ENCODE measurements around the gene LRRC59.

LRRC59 gene

GRCh38 chr17:50349243-50349600, 48.1 kb downstream of the LRRC59 start:
- TF ChIP-seq POU6F1 (CRISPR knock-in tag; IDR thresholded peaks at IDR 0.05; ENCODE audit: borderline replicate concordance, low read depth) (no peak), ZFP3 (CRISPR knock-in tag; IDR thresholded peaks at IDR 0.05) (no peak), ZNF8 (CRISPR knock-in tag; IDR thresholded peaks at IDR 0.05) (no peak), ZNF565 (CRISPR knock-in tag; conservative IDR thresholded peaks at IDR 0.05; ENCODE audit: low read depth) (no peak), CSDC2 (CRISPR knock-in tag; IDR thresholded peaks at IDR 0.05) (no peak), TSHZ2 (CRISPR knock-in tag; IDR thresholded peaks at IDR 0.05) (no peak), TCF4 (CRISPR knock-in tag; IDR thresholded peaks at IDR 0.05; ENCODE audit: borderline replicate concordance) (no peak), RARB (CRISPR knock-in tag; IDR thresholded peaks at IDR 0.05) (no peak), ZNF70 (CRISPR knock-in tag; IDR thresholded peaks at IDR 0.05) (no peak), BACH2 (CRISPR knock-in tag; IDR thresholded peaks at IDR 0.05; ENCODE audit: borderline replicate concordance) (no peak), ZC3H10 (CRISPR knock-in tag; IDR thresholded peaks at IDR 0.05) (no peak), PATZ1 (CRISPR knock-in tag; IDR thresholded peaks at IDR 0.05; ENCODE audit: borderline replicate concordance) (no peak), CSRNP3 (CRISPR knock-in tag; IDR thresholded peaks at IDR 0.05) (no peak), ESRRG (CRISPR knock-in tag; IDR thresholded peaks at IDR 0.05) (no peak), CREB5 (CRISPR knock-in tag; IDR thresholded peaks at IDR 0.05; ENCODE audit: low read depth) (no peak), OSR1 (CRISPR knock-in tag; IDR thresholded peaks at IDR 0.05) (no peak), TOX (CRISPR knock-in tag; IDR thresholded peaks at IDR 0.05; ENCODE audit: borderline replicate concordance) (no peak), ARNTL (CRISPR knock-in tag; IDR thresholded peaks at IDR 0.05; ENCODE audit: borderline replicate concordance, low read depth) (no peak)
- no peak for ATAC-seq

- TF ChIP-seq GLIS3 (CRISPR knock-in tag; IDR thresholded peaks at IDR 0.05) = no peak
- no peak for TF ChIP-seq ZNF8 (CRISPR knock-in tag; IDR thresholded peaks at IDR 0.05)
- no peak for TF ChIP-seq CREB5 (CRISPR knock-in tag; IDR thresholded peaks at IDR 0.05; ENCODE audit: low read depth)
- no peak for TF ChIP-seq ZFP3 (CRISPR knock-in tag; IDR thresholded peaks at IDR 0.05)
- TF ChIP-seq SNAI2 (CRISPR knock-in tag; IDR thresholded peaks at IDR 0.05) = no peak
- TF ChIP-seq ZNF565 (CRISPR knock-in tag; conservative IDR thresholded peaks at IDR 0.05; ENCODE audit: low read depth) = no peak
- TF ChIP-seq ARNTL (CRISPR knock-in tag; IDR thresholded peaks at IDR 0.05; ENCODE audit: borderline replicate concordance, low read depth) = no peak
- no peak for TF ChIP-seq TCF4 (CRISPR knock-in tag; IDR thresholded peaks at IDR 0.05; ENCODE audit: borderline replicate concordance)
- ATAC-seq = peak; percentile 25; the same call in 2 of the 3 replicates
Observed at GRCh38 chr17:50348522-50349242, 48.6 kb downstream of the LRRC59 start.
